SK-N-SH (cell line): Measurements from ENCODE around the gene DGKH. TPM values are rescaled to one million over a fixed set of nuclear protein-coding genes. Genes with fewer than 3 reads are reported as not detected.

Experiments used
- CTCF ChIA-PET: fragments of 300-600, 350-600 bp; formaldehyde crosslinking; extraction: SDS; loops from one replicate; lab custom pipeline; 2021; lab: Yijun Ruan, JAX
- POLR2A ChIA-PET: fragments of 350-600 bp; sonication (Branson Sonifier 250); formaldehyde crosslinking; extraction: SDS; loops from one replicate; lab custom pipeline; 2020; ENCODE audit warnings: antibody characterized with exemption, inconsistent platforms; lab: Yijun Ruan, JAX
- DNase-seq: peaks from one replicate; pipeline ENCODE4 v3.0.0; 2012
- H2AFZ ChIP-seq: fragments of 200-600 bp; sonication (generic); 2 replicates; pipeline ENCODE4 v1.8.1; 2016; ENCODE audit warnings: antibody characterized with exemption, mild to moderate bottlenecking, low read depth
- H3F3A ChIP-seq: fragments of 200-600 bp; sonication (generic); replicated peaks from 2 replicates; pipeline ENCODE3; 2016; ENCODE audit warnings: antibody characterized with exemption, mild to moderate bottlenecking; ENCODE audit not compliant: insufficient read depth
- H3K27ac ChIP-seq, 2 experiments: fragments of 200-500 bp in 1 of 2; fragments of 200-600 bp in 1 of 2; sonication (Bioruptor generic) in 1 of 2; sonication (generic), shearing (Covaris generic) in 1 of 2; 2 replicates each; pipeline versions ENCODE4 v1.5.1 to v1.6.1; 2014 to 2016; ENCODE audit warnings: low read depth in 2 of 2, inconsistent platforms in 1 of 2, low read length in 1 of 2, mild to moderate bottlenecking in 1 of 2, mixed read lengths in 1 of 2
- H3K27me3 ChIP-seq: fragments of 200-600 bp; sonication (generic), shearing (Covaris generic); 2 replicates; pipeline ENCODE4 v1.6.1; 2016; ENCODE audit warnings: mixed run types; ENCODE audit not compliant: insufficient read depth
- H3K36me3 ChIP-seq, 2 experiments: fragments of 200-500 bp in 1 of 2; fragments of 200-600 bp in 1 of 2; sonication (Bioruptor generic) in 1 of 2; sonication (generic) in 1 of 2; replicated peaks in 1 of 2; 2 replicates each; pipeline versions ENCODE3 to v1.5.1; 2014 to 2016; ENCODE audit warnings: low read length in 1 of 2, mild to moderate bottlenecking in 1 of 2; ENCODE audit not compliant: insufficient read depth in 2 of 2, control insufficient read depth in 1 of 2
- H3K4me1 ChIP-seq, 2 experiments: fragments of 200-500 bp in 1 of 2; fragments of 200-600 bp in 1 of 2; sonication (Bioruptor generic) in 1 of 2; sonication (generic), shearing (Covaris generic) in 1 of 2; 2 replicates each; pipeline versions ENCODE4 v1.5.1 to v1.6.1; 2014 to 2016; ENCODE audit warnings: low read depth in 1 of 2, low read length in 1 of 2, mixed run types in 1 of 2; ENCODE audit not compliant: insufficient read depth in 2 of 2, control insufficient read depth in 1 of 2
- H3K4me2 ChIP-seq: fragments of 200-600 bp; sonication (generic), shearing (Covaris generic); 2 replicates; pipeline ENCODE4 v1.6.1; 2017; ENCODE audit warnings: mixed run types
- H3K4me3 ChIP-seq, 2 experiments: fragments of 200-500 bp in 1 of 2; fragments of 200-600 bp in 1 of 2; sonication (Bioruptor generic) in 1 of 2; sonication (generic), shearing (Covaris generic) in 1 of 2; 2 replicates each; pipeline versions ENCODE4 v1.5.1 to v1.8.1; 2014 to 2016; ENCODE audit warnings: low read depth in 2 of 2, inconsistent platforms in 1 of 2, low read length in 1 of 2, mild to moderate bottlenecking in 1 of 2, mixed read lengths in 1 of 2, moderate library complexity in 1 of 2
- H3K79me2 ChIP-seq: fragments of 200-600 bp; sonication (generic); 2 replicates; pipeline ENCODE4 v1.8.1; 2017; ENCODE audit warnings: mild to moderate bottlenecking; ENCODE audit not compliant: insufficient read depth
- H3K9ac ChIP-seq: fragments of 200-600 bp; sonication (generic); 2 replicates; pipeline ENCODE4 v1.6.1; 2017; ENCODE audit warnings: mixed run types
- H3K9me2 ChIP-seq: fragments of 200-600 bp; sonication (generic); 2 replicates; pipeline ENCODE4 v1.6.1; 2017; ENCODE audit warnings: mixed run types
- H3K9me3 ChIP-seq: fragments of 200-600 bp; sonication (generic); 2 replicates; pipeline ENCODE4 v1.6.1; 2017; ENCODE audit warnings: mixed run types, mild to moderate bottlenecking, moderate library complexity
- H4K20me1 ChIP-seq: fragments of 200-600 bp; sonication (generic); 2 replicates; pipeline ENCODE4 v1.6.1; 2017; ENCODE audit warnings: mild to moderate bottlenecking, mixed run types; ENCODE audit not compliant: insufficient read depth
- CHD2 ChIP-seq: fragments of 150-350 bp; IDR thresholded peaks from 2 replicates; pipeline ENCODE4 v1.6.1; 2018; ENCODE audit warnings: low read length; ENCODE audit not compliant: partially characterized antibody
- CTCF ChIP-seq: fragments of 200-600 bp; sonication (generic); IDR thresholded peaks from 2 replicates; pipeline ENCODE4 v1.6.1; 2017; ENCODE audit warnings: antibody characterized with exemption, mild to moderate bottlenecking, moderate library complexity
- ELF1 ChIP-seq: IDR thresholded peaks from 2 replicates; pipeline ENCODE4 v1.4.0; 2012
- EZH2phosphoT487 ChIP-seq: fragments of 200-600 bp; sonication (generic); IDR thresholded peaks from 2 replicates; pipeline ENCODE4 v1.6.1; 2017; ENCODE audit warnings: low read depth, mixed run types, mild to moderate bottlenecking, antibody characterized with exemption, moderate library complexity, borderline replicate concordance
- FOSL2 ChIP-seq: IDR thresholded peaks from 2 replicates; pipeline ENCODE4 v1.4.0; 2012; ENCODE audit warnings: low read depth, mild to moderate bottlenecking, moderate library complexity, borderline replicate concordance
- FOXM1 ChIP-seq: IDR thresholded peaks from 2 replicates; pipeline ENCODE4 v1.4.0; 2012; ENCODE audit warnings: low read depth, mild to moderate bottlenecking
- JUND ChIP-seq: IDR thresholded peaks from 2 replicates; pipeline ENCODE4 v1.4.0; 2012
- MEF2A ChIP-seq: IDR thresholded peaks from 2 replicates; pipeline ENCODE4 v1.4.0; 2012; ENCODE audit warnings: low read depth, borderline replicate concordance
- MXI1 ChIP-seq: IDR thresholded peaks from 2 replicates; pipeline ENCODE4 v1.6.1; 2012; ENCODE audit warnings: mild to moderate bottlenecking, low read depth, low read length, improper control_type of control experiment
- NFIC ChIP-seq: IDR thresholded peaks from 2 replicates; pipeline ENCODE4 v1.4.0; 2012; ENCODE audit warnings: borderline replicate concordance
- NRF1 ChIP-seq: IDR thresholded peaks from 2 replicates; pipeline ENCODE4 v1.6.1; 2012; ENCODE audit warnings: low read depth, mild to moderate bottlenecking, low read length
- PBX3 ChIP-seq: IDR thresholded peaks from 2 replicates; pipeline ENCODE4; 2012
- RAD21 ChIP-seq: IDR thresholded peaks from 2 replicates; pipeline ENCODE4 v1.6.1; 2012; ENCODE audit warnings: mild to moderate bottlenecking, low read length
- RXRA ChIP-seq: IDR thresholded peaks from 2 replicates; pipeline ENCODE4 v1.4.0; 2012; ENCODE audit warnings: low read depth, mild to moderate bottlenecking, borderline replicate concordance
- SIN3A ChIP-seq: IDR thresholded peaks from 2 replicates; pipeline ENCODE4 v1.6.1; 2012; ENCODE audit warnings: low read depth, mild to moderate bottlenecking, low read length, moderate library complexity, borderline replicate concordance
- SMC3 ChIP-seq: IDR thresholded peaks from 2 replicates; pipeline ENCODE4 v1.6.1; 2012; ENCODE audit warnings: low read depth, low read length, improper control_type of control experiment
- TAF1 ChIP-seq: IDR thresholded peaks from 2 replicates; pipeline ENCODE4 v1.6.1; 2012; ENCODE audit warnings: low read depth, mild to moderate bottlenecking, low read length, moderate library complexity, borderline replicate concordance
- TCF12 ChIP-seq: IDR thresholded peaks from 2 replicates; pipeline ENCODE4 v1.4.0; 2012
- USF1 ChIP-seq: IDR thresholded peaks from 2 replicates; pipeline ENCODE4 v1.4.0; 2012; ENCODE audit warnings: low read depth, borderline replicate concordance
- USF2 ChIP-seq: fragments of 150-350 bp; IDR thresholded peaks from 2 replicates; pipeline ENCODE4 v1.6.1; 2017; ENCODE audit warnings: antibody characterized with exemption, low read length, low read depth, borderline replicate concordance
- YY1 ChIP-seq: IDR thresholded peaks from 2 replicates; pipeline ENCODE4 v1.4.0; 2012; ENCODE audit warnings: low read depth, mild to moderate bottlenecking
- ZBTB33 ChIP-seq: IDR thresholded peaks from 2 replicates; pipeline ENCODE4 v1.4.0; 2012; ENCODE audit warnings: low read depth, borderline replicate concordance
- WGBS: methylation state at CpG from one replicate; pipeline ENCODE4 v1.1.6; 2017; ENCODE audit warnings: low lambda C conversion rate; 5-methylcytosine and 5-hydroxymethylcytosine counted together
- polyA plus RNA-seq, 3 experiments: library from polyadenylated mRNA; depleted of rRNA; stranded (reverse); fragments of >200 nt; gene quantifications; 2 replicates each; pipeline ENCODE4 v1.2.3, GENCODE V29; 2012
- TF ChIP-seq, protein P1 (sequence below): IDR thresholded peaks from 2 replicates; pipeline ENCODE4 v1.4.0; 2012; ENCODE audit warnings: low read depth
- TF ChIP-seq, protein P2 (sequence below): IDR thresholded peaks from 2 replicates; pipeline ENCODE4 v1.6.1; 2012; ENCODE audit warnings: mild to moderate bottlenecking, low read depth, low read length, moderate library complexity

Gene DGKH
- polyA plus RNA-seq, 1 of the 3 experiments (the other 2 are of a cell fraction), result 2.5 TPM

DNA sequence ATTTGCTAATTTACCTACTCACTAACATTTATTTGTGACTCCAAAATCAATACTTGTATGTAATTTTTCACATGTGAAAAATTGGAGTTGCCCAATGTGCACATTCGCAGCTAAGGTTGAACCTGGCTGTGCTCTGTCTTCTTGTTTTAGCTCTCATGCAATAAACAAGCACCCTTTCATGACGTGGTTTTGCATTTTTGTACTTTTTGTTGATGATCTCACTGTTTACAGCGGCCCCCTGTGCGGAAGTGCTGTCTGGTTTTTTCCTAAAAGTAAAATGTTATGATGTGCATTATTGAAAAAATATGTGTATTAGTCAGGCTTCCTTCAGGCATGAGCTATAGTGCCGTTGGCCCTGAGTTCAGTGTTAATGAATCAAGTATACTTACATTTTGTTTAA, 18.1 kb downstream of the DGKH start:
- Histone ChIP-seq H3K4me1 (no peaks in the 10 kb centered on the region; a peak in 1 of 4 replicates), H3K27me3 (no peaks in the 10 kb centered on the region), H2AFZ (no peak overlapping the region), H3F3A (peaks cover 5% of the 10 kb centered on the region), H3K9me2 (no peaks in the 10 kb centered on the region), H4K20me1 (no peaks in the 10 kb centered on the region), H3K9ac (no peak overlapping the region), H3K79me2 (0 out of 2 replicates have a peak, but pooled peaks cover 5% of the 10 kb centered on the region), H3K9me3 (no peaks in the 10 kb centered on the region), H3K36me3 (peaks cover 0 to 6% of the 10 kb centered on the region in 2 experiments), H3K27ac (peak overlapping the region in 1 of 2 experiments; percentile 61; a peak in 2 of 4 replicates), H3K4me3 (no peak overlapping the region), H3K4me2 (no peak overlapping the region)
- no peak for DNase-seq
- WGBS, result 41% methylated on average over 5 of the region's 5 CpGs
- ChIA-PET POLR2A (no interaction called here), CTCF (interaction anchor here (1.0 kb wide), 1 partner anchor 230 kb away, joined by 3 read pairs; no protein-coding TSS in a partner anchor)
- TF ChIP-seq CHD2 (no peak), USF2 (no peak), SIN3A (no peak), FOXM1 (no peak), EZH2phosphoT487 (no peak), JUND (peak; percentile 52; the same call in 1 of the 2 replicates), NRF1 (no peak), MEF2A (no peak), SMC3 (no peak), PBX3 (peak; percentile 46; the same call in 1 of the 2 replicates), RXRA (peak; percentile 34; the same call in 1 of the 2 replicates), TAF1 (no peak), FOSL2 (peak; percentile 48; the same call in 1 of the 2 replicates), MXI1 (no peak), YY1 (no peak), ZBTB33 (no peak), CTCF (no peak), TCF12 (peak; percentile 85), ELF1 (peak; percentile 65), USF1 (no peak), RAD21 (no peak), NFIC (peak; percentile 6; the same call in 1 of the 2 replicates)
- TF ChIP-seq, protein P1, sequence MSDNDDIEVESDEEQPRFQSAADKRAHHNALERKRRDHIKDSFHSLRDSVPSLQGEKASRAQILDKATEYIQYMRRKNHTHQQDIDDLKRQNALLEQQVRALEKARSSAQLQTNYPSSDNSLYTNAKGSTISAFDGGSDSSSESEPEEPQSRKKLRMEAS, result peak; percentile 28; the same call in 1 of the 2 replicates
- TF ChIP-seq, protein P2, sequence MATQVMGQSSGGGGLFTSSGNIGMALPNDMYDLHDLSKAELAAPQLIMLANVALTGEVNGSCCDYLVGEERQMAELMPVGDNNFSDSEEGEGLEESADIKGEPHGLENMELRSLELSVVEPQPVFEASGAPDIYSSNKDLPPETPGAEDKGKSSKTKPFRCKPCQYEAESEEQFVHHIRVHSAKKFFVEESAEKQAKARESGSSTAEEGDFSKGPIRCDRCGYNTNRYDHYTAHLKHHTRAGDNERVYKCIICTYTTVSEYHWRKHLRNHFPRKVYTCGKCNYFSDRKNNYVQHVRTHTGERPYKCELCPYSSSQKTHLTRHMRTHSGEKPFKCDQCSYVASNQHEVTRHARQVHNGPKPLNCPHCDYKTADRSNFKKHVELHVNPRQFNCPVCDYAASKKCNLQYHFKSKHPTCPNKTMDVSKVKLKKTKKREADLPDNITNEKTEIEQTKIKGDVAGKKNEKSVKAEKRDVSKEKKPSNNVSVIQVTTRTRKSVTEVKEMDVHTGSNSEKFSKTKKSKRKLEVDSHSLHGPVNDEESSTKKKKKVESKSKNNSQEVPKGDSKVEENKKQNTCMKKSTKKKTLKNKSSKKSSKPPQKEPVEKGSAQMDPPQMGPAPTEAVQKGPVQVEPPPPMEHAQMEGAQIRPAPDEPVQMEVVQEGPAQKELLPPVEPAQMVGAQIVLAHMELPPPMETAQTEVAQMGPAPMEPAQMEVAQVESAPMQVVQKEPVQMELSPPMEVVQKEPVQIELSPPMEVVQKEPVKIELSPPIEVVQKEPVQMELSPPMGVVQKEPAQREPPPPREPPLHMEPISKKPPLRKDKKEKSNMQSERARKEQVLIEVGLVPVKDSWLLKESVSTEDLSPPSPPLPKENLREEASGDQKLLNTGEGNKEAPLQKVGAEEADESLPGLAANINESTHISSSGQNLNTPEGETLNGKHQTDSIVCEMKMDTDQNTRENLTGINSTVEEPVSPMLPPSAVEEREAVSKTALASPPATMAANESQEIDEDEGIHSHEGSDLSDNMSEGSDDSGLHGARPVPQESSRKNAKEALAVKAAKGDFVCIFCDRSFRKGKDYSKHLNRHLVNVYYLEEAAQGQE, result no peak
